Thoracic aorta (tissue), 2 donors: ENCODE data around the gene ASTN2. TPM values are rescaled to one million over a fixed set of nuclear protein-coding genes. Genes with fewer than 3 reads are reported as not detected.

ENCODE experiments used
- ATAC-seq: fragments of 150-250 bp; one replicate; pipeline ENCODE4 v1.8.0; 2017; ENCODE audit warnings: low read depth; ENCODE audit not compliant: insufficient number of reproducible peaks, low FRiP score
- DNase-seq: peaks from one replicate; pipeline ENCODE4 v3.0.0-alpha.2; 2020; ENCODE audit warnings: low spot score
- H3K27ac ChIP-seq, 2 donors: fragments of 200-600 bp; sonication (generic); 1 replicate in 1 of 2; 2 replicates in 1 of 2; pipeline ENCODE4 v1.5.1; 2016; ENCODE audit warnings: mild to moderate bottlenecking in 2 of 2, moderate library complexity in 2 of 2
- H3K27me3 ChIP-seq: fragments of 200-600 bp; sonication (generic); replicated peaks from 2 replicates; pipeline ENCODE4 v1.6.0; 2016; ENCODE audit warnings: mild to moderate bottlenecking; ENCODE audit not compliant: insufficient read depth
- H3K36me3 ChIP-seq: fragments of 200-600 bp; sonication (generic); one replicate; pipeline ENCODE4 v1.5.1; 2016
- H3K4me1 ChIP-seq, 2 donors: fragments of 200-600 bp; sonication (generic); 1 replicate in 1 of 2; 2 replicates in 1 of 2; pipeline versions ENCODE4 v1.5.1 to v1.6.0; 2016; ENCODE audit warnings: low read depth in 2 of 2, mild to moderate bottlenecking in 1 of 2; ENCODE audit not compliant: control insufficient read depth in 1 of 2
- H3K4me3 ChIP-seq: fragments of 200-600 bp; sonication (generic); 2 replicates; pipeline ENCODE4 v1.5.1; 2016; ENCODE audit warnings: mild to moderate bottlenecking
- H3K9me3 ChIP-seq: fragments of 200-600 bp; sonication (generic); 2 replicates; pipeline ENCODE4 v1.5.1; 2016
- total RNA-seq, 2 donors: library from RNA; depleted of rRNA; stranded (reverse); fragments of >200 nt; gene quantifications; one replicate each; pipeline versions ENCODE4 v1.1.0 to v1.2.3, GENCODE V29; 2016
- TF ChIP-seq, protein P1 (sequence below): fragments of 200-600 bp; sonication (generic); IDR thresholded peaks from one replicate; pipeline ENCODE4 v1.5.1; 2019; ENCODE audit warnings: antibody characterized with exemption

The ASTN2 gene
- total RNA-seq, 2 donors from 2014 or later: 6.8 to 7.1 TPM

DNA sequence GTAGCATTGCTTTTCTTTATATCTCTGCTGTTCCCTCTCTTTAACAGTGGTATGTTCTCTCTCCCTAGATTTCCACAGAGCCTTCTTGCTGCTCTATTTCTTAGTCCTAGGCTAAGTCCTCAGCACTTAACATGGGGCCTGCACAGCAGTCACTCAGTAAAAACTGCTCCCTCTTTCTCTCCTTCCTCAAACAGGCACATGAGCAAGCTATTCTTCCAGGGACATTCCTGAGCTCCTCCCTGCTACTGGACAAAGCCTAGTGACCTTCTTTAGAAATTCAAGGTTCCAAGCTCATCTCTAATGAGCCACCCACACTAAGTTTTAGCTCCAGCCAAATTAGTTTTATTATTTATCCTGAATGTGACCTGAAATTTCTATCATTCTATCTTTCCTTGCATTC is 688.3 kb downstream of the ASTN2 start:
- Histone ChIP-seq H3K9me3 (no peaks in the 10 kb centered on the region), H3K27me3 (no peaks in the 10 kb centered on the region), H3K4me1 (no peaks in the 10 kb centered on the region), H3K27ac (no peak overlapping the region), H3K36me3 (no peaks in the 10 kb centered on the region), H3K4me3 (no peak overlapping the region)
- ATAC-seq: no peak
- TF ChIP-seq, protein P1, sequence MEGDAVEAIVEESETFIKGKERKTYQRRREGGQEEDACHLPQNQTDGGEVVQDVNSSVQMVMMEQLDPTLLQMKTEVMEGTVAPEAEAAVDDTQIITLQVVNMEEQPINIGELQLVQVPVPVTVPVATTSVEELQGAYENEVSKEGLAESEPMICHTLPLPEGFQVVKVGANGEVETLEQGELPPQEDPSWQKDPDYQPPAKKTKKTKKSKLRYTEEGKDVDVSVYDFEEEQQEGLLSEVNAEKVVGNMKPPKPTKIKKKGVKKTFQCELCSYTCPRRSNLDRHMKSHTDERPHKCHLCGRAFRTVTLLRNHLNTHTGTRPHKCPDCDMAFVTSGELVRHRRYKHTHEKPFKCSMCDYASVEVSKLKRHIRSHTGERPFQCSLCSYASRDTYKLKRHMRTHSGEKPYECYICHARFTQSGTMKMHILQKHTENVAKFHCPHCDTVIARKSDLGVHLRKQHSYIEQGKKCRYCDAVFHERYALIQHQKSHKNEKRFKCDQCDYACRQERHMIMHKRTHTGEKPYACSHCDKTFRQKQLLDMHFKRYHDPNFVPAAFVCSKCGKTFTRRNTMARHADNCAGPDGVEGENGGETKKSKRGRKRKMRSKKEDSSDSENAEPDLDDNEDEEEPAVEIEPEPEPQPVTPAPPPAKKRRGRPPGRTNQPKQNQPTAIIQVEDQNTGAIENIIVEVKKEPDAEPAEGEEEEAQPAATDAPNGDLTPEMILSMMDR: no peak
- DNase-seq: no peak

DNA sequence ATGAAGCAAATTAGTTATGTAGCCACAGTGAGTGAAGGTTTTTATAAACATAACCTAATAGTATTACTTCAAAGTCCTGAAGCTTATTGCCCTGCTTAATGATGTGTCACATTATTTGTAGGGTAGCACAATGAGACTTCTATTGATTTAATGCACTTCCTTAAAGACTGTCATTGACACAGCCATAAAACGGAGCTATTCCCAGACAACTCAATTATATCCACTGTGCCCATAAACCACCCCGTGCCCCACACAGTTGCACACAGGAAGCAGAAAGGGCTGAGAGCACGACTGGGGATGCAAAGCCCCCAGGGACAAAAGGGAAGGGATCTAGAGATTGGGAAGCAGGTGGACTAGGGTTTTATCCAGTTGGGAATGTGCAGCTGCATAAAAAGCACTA is 690.7 kb downstream of the ASTN2 start:
- no peak overlapping the region for H3K4me3 ChIP-seq
- no peaks in the 10 kb centered on the region for H3K36me3 ChIP-seq
- ATAC-seq (no peak), DNase-seq (no peak)
- no peak overlapping the region for H3K27ac ChIP-seq
- no peaks in the 10 kb centered on the region for H3K4me1 ChIP-seq
- H3K27me3 ChIP-seq: no peaks in the 10 kb centered on the region
- no peaks in the 10 kb centered on the region for H3K9me3 ChIP-seq
- TF ChIP-seq, protein P1: no peak

DNA sequence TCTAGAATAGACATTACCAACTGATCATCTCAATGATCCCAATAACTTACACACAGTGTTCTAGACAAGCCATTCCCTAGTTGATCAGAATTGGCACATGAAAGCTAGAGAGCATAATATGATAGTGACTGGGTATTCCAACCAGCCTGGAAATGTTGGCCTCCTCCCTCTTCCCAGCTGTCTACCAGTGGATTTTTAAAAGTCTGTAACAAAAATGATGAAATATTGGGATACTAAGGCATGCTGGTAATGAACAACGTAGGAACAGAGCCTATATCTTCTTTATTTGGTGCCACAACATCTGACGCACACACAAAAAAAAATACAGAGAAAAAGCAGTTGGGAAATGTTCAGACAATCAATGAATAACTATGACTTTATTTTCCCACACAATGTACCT is 692.9 kb downstream of the ASTN2 start:
- no peak for ATAC-seq
- H3K27me3 ChIP-seq: no peaks in the 10 kb centered on the region

DNA sequence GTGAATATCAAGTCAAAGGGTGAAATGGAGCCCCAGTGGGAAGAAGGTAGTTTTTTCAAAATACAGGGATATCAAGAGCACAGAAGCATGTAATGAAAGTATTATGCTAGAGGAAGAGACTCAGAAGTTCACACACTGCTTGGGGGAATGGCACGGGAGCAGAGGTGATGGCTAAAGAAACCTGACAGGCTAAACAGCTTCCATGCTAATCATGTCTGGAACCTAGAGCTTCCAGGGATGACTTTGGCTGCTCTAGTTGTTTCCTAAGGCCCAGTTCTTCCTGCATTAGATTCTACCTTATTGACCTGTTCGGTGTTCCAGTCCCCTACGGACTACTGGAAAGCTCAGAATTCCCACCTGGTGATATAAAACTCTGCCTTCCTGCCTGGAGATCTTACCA is 693.4 kb downstream of the ASTN2 start:
- ATAC-seq: no peak
- DNase-seq: no peak
- Histone ChIP-seq H3K4me3 (no peak overlapping the region), H3K36me3 (no peaks in the 10 kb centered on the region), H3K27ac (no peak overlapping the region), H3K27me3 (no peaks in the 10 kb centered on the region), H3K4me1 (no peaks in the 10 kb centered on the region), H3K9me3 (no peaks in the 10 kb centered on the region)
- TF ChIP-seq, protein P1: no peak

More for the DNA sequence above, 692.9 kb downstream of the ASTN2 start:
- H3K4me3 ChIP-seq: no peak overlapping the region
- no peak overlapping the region for H3K27ac ChIP-seq
- no peak for DNase-seq
- no peaks in the 10 kb centered on the region for H3K4me1 ChIP-seq
- no peaks in the 10 kb centered on the region for H3K36me3 ChIP-seq
- H3K9me3 ChIP-seq: no peaks in the 10 kb centered on the region
- TF ChIP-seq, protein P1: no peak

DNA sequence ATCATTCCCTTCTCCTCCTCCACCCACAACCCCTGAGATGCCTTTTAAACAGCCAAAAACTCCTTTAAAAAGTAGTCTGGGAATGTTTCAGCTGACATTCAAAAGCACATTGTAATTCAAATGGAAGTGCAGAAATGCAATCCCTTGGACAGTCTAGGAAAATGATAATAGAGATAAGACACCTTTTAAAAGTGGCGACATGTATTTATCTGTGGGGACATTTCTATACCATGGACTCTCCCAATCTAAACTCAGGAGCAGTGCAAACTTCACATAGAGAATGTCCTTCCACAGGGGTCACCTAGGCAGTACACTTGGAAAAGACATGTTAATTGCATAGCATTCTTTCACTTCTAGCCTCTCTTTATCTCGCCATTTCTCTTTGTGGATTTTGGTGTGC is 694.7 kb downstream of the ASTN2 start:
- Histone ChIP-seq H3K4me3 (no peak overlapping the region), H3K27ac (no peak overlapping the region), H3K36me3 (no peaks in the 10 kb centered on the region), H3K27me3 (no peaks in the 10 kb centered on the region), H3K9me3 (no peaks in the 10 kb centered on the region), H3K4me1 (no peaks in the 10 kb centered on the region)
- TF ChIP-seq, protein P1: no peak
- ATAC-seq: no peak
- no peak for DNase-seq
